ENCODE data around the gene NUP160.
"Not testable (repeated sequence)": the region's sequence is repeated elsewhere in the genome, so short reads cannot be mapped to it uniquely, and the experiment has no call there.

The NUP160 gene

DNA sequence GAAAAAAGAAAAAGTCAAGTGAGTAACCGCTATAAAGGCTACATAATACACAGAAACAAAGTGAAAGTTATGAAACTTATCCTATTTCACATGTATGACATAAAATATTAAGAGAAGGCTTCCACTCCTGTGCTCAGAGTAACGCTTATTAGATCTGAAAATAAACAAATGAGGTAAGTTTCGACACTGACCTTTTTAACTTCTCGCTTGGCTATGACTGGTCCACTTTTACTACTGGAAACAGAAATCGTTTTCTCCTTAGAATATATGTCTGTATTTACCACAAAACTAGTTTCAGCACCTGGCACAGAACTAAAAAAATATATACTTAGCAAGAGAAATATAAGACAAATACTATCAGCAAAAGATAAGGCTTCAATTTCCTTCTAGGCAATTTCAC lies 97.4 kb downstream of the NUP160 start:
- TF ChIP-seq, protein P1, sequence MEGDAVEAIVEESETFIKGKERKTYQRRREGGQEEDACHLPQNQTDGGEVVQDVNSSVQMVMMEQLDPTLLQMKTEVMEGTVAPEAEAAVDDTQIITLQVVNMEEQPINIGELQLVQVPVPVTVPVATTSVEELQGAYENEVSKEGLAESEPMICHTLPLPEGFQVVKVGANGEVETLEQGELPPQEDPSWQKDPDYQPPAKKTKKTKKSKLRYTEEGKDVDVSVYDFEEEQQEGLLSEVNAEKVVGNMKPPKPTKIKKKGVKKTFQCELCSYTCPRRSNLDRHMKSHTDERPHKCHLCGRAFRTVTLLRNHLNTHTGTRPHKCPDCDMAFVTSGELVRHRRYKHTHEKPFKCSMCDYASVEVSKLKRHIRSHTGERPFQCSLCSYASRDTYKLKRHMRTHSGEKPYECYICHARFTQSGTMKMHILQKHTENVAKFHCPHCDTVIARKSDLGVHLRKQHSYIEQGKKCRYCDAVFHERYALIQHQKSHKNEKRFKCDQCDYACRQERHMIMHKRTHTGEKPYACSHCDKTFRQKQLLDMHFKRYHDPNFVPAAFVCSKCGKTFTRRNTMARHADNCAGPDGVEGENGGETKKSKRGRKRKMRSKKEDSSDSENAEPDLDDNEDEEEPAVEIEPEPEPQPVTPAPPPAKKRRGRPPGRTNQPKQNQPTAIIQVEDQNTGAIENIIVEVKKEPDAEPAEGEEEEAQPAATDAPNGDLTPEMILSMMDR (conservative IDR thresholded peaks at IDR 0.05): no peak
- no peak overlapping the region for H3K27ac ChIP-seq

DNA sequence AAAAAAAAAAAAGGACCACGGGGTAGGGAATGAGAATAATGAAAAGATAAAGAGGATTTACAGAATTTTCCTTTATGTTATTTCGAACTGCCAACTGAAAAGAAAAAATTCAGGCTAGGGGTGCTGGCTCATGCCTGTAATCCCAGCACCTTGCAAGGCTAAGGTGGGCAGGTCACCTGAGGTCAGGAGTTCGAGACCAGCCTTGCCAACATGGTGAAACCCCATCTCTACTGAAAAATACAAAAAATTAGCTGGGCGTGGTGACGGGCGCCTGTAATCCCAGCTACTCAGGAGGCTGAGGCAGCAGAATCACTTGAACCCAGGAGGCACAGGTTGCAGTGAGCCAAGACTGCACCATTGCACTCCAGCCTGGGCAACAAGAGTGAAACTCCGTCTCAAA lies 105.7 kb downstream of the NUP160 start:
- H3K27ac ChIP-seq: not testable (repeated sequence)

DNA sequence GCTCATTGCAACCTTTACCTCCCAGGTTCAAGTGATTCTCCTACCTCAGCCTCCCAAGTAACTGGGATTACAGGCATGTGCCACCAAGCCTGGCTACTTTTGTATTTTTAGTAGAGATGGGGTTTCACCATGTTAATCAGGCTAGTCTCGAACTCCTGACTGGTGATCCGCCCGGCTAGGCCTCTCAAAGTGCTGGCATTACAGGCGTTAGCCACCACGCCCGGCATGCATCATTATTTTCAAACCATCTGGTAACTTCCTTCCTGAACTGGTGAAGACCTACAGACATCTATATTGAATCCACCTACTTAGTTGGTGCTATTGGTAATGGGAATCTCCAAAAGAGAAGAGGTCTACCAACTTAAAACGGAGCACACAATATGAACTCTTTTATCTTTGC lies 110.3 kb downstream of the NUP160 start:
- H3K27ac ChIP-seq: not testable (repeated sequence)

DNA sequence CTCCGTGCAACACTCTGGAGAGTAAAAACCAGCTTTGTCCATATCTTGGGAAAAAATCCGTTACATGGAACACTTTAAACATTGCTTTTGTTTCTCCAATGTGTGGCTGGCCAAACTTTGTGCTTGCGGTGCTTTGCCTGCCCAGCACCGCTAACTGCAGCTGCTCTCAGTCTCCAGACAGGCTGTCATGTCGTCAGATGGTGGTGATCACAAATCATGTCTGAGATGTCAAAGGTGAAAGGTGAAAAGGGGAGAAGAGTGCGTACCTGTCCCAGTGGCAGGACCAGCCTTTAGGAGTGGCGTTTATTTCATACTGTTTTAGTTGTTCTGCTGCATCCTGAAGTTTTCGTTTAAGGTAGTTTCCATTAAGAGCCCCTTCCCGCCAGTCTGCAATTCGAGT lies 115.9 kb downstream of the NUP160 start:
- TF ChIP-seq, protein P1 (conservative IDR thresholded peaks at IDR 0.05): no peak
- H3K27ac ChIP-seq: no peak overlapping the region

DNA sequence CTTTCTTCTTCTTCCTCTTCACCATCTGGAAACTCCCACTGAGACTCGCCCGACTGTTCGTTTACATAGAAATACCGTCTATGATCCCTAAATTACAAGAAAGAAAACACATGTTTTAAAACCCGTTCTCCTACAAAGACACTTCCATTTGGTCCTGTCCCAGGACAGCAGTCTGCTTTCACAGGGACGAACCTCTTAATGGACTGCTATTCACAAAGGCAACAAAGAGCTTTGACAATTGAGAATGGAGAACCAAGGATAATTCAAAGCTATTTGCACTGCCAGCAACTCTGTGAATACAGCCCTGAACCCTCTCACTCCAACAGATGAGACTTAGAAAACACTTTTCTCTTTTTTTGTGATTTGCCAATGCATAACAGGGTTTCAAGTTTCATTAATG lies 116.7 kb downstream of the NUP160 start:
- H3K27ac ChIP-seq: no peak overlapping the region
- TF ChIP-seq, protein P1 (conservative IDR thresholded peaks at IDR 0.05): no peak
